H1 (cell line): Measurements from ENCODE around the gene SLC15A3. TPM values are rescaled to one million over a fixed set of nuclear protein-coding genes. Genes with fewer than 3 reads are reported as not detected.

Experiments used
- ATF3 ChIP-seq: IDR thresholded peaks from 2 replicates; pipeline ENCODE4 v1.6.1; 2011; ENCODE audit warnings: low read depth, mild to moderate bottlenecking, low read length; ENCODE audit not compliant: insufficient read depth
- BACH1 ChIP-seq: IDR thresholded peaks from 2 replicates; pipeline ENCODE4 v1.6.1; 2012; ENCODE audit warnings: low read length, improper control_type of control experiment
- CBX5 ChIP-seq: fragments of 300-800, 300-1000 bp; sonication (generic); IDR thresholded peaks from 2 replicates; pipeline ENCODE4 v1.7.1; 2016; ENCODE audit warnings: antibody characterized with exemption, low read length, low read depth
- CBX8 ChIP-seq: fragments of 300-800, 300-1000 bp; sonication (generic); IDR thresholded peaks from 2 replicates; pipeline ENCODE4 v1.7.1; 2016; ENCODE audit warnings: low read depth, low read length, borderline replicate concordance
- CHD2 ChIP-seq: IDR thresholded peaks from 2 replicates; pipeline ENCODE4 v1.6.1; 2012; ENCODE audit warnings: low read length, improper control_type of control experiment
- CREB1 ChIP-seq: IDR thresholded peaks from 2 replicates; pipeline ENCODE4 v1.6.1; 2012; ENCODE audit warnings: inconsistent platforms
- KDM5A ChIP-seq: fragments of 200-600 bp; IDR thresholded peaks from 2 replicates; pipeline ENCODE4 v1.7.1; 2012; ENCODE audit warnings: mild to moderate bottlenecking, low read length, inconsistent platforms, mixed read lengths
- MAFK ChIP-seq: IDR thresholded peaks from 2 replicates; pipeline ENCODE4 v1.6.1; 2012; ENCODE audit warnings: low read depth, mild to moderate bottlenecking, improper control_type of control experiment, low read length
- SP2 ChIP-seq: IDR thresholded peaks from 2 replicates; pipeline ENCODE4 v1.6.1; 2012; ENCODE audit warnings: mild to moderate bottlenecking, low read length, inconsistent platforms
- TEAD4 ChIP-seq: IDR thresholded peaks from 2 replicates; pipeline ENCODE4 v1.6.1; 2012; ENCODE audit warnings: low read depth, low read length, inconsistent platforms, mixed read lengths
- polyA plus RNA-seq, 7 experiments: library from polyadenylated mRNA; depleted of rRNA in 3 of 7; stranded (reverse) in 5 of 7; unstranded in 2 of 7; fragments of >200 nt in 5 of 7; fragments of 200-250 nt in 2 of 7; gene quantifications; 1 replicate in 5 of 7; 2 replicates in 1 of 7; 4 replicates in 1 of 7; pipeline versions ENCODE4 v1.2.1 to v1.2.3, GENCODE V29; 2011 to 2013; ENCODE audit warnings: missing spikeins in 2 of 7, mixed read lengths in 2 of 7
- total RNA-seq: library from RNA; stranded (reverse); fragmentation: NEBNext Ultra II Directional; extraction: Animal tissue kit (Norgen Biotek cat#: 25700); gene quantifications from 2 replicates; pipeline ENCODE4 v1.2.1, GENCODE V29; 2021

SLC15A3 gene
- total and polyA plus RNA-seq, 2 of the 8 experiments (the other 6 are each of a cell fraction or from before 2014, with no cell fraction given) = 25.8 to 31.0 TPM

GRCh38 chr11:60908803-60909202 is 43.2 kb downstream of the SLC15A3 start (continued):
- no peak for TF ChIP-seq ATF3
- no peak for TF ChIP-seq TEAD4
- TF ChIP-seq CBX8 = no peak
- TF ChIP-seq BACH1 = no peak
- TF ChIP-seq KDM5A = no peak
- no peak for TF ChIP-seq CREB1
- TF ChIP-seq CHD2 = no peak
- no peak for TF ChIP-seq SP2
- no peak for TF ChIP-seq MAFK
- TF ChIP-seq CBX5 = no peak
